NB4 (cell line): ENCODE data around the gene SOX13.

Experiments
- DNase-seq: peaks from one replicate; pipeline ENCODE4 v3.0.0; 2010; ENCODE audit warnings: low read depth
- H3K4me3 ChIP-seq: one replicate; pipeline ENCODE4 v1.5.1; 2011; ENCODE audit warnings: mild to moderate bottlenecking, low read depth, low read length, moderate library complexity
- MAX ChIP-seq: IDR thresholded peaks from 2 replicates; pipeline ENCODE4 v1.6.1; 2011; ENCODE audit warnings: low read depth, low read length
- MYC ChIP-seq: IDR thresholded peaks from 2 replicates; pipeline ENCODE4 v1.6.1; 2011; ENCODE audit warnings: low read depth, low read length
- POLR2A ChIP-seq: IDR thresholded peaks from 2 replicates; pipeline ENCODE4 v1.6.1; 2011; ENCODE audit warnings: mild to moderate bottlenecking; ENCODE audit not compliant: insufficient read length; ENCODE audit errors: extremely low read depth
- TF ChIP-seq, protein P1 (sequence below): IDR thresholded peaks from one replicate; pipeline ENCODE4 v1.5.1; 2012; ENCODE audit warnings: low read depth, low read length

SOX13 gene

GRCh38 chr1:204116539-204116938 lies 43.6 kb downstream of the SOX13 start:
- H3K4me3 ChIP-seq: no peak overlapping the region
- DNase-seq: no peak
- no peak for TF ChIP-seq MYC
- no peak for TF ChIP-seq POLR2A
- TF ChIP-seq, protein P1, sequence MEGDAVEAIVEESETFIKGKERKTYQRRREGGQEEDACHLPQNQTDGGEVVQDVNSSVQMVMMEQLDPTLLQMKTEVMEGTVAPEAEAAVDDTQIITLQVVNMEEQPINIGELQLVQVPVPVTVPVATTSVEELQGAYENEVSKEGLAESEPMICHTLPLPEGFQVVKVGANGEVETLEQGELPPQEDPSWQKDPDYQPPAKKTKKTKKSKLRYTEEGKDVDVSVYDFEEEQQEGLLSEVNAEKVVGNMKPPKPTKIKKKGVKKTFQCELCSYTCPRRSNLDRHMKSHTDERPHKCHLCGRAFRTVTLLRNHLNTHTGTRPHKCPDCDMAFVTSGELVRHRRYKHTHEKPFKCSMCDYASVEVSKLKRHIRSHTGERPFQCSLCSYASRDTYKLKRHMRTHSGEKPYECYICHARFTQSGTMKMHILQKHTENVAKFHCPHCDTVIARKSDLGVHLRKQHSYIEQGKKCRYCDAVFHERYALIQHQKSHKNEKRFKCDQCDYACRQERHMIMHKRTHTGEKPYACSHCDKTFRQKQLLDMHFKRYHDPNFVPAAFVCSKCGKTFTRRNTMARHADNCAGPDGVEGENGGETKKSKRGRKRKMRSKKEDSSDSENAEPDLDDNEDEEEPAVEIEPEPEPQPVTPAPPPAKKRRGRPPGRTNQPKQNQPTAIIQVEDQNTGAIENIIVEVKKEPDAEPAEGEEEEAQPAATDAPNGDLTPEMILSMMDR: no peak
- no peak for TF ChIP-seq MAX

DNA sequence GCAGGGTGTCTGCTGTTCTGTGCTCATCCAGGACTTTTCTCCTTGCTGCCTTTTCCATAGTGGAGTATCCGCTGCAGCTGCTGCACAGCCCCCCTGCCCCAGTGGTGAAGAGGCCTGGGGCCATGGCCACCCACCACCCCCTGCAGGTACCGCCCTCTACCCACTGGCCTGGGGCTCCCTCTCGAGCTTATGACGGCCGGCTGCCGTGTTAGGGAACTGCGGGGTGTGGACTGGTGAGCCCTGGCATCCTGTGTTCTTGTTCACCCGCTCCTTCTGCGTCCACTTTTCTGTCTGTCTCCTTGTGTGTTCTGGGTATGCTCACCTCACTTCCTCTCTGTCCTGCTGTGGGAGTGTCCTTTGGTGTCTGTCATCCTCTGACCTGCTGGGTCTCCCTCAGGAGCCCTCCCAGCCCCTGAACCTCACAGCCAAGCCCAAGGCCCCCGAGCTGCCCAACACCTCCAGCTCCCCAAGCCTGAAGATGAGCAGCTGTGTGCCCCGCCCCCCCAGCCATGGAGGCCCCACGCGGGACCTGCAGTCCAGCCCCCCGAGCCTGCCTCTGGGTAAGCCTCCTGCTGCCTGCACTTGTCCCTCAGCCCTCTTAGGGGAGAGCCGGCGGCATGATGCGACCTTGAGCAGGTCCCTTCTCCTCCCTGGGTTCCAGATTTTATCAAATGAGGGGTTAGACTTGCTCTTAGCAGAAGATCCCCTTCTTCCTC lies 49.1 kb downstream of the SOX13 start:
- no peak for DNase-seq
- TF ChIP-seq, protein P1: no peak
- no peak for TF ChIP-seq MAX
- TF ChIP-seq POLR2A: no peak
- TF ChIP-seq MYC: no peak
- H3K4me3 ChIP-seq: no peak overlapping the region

- TF ChIP-seq, protein P1: peak; percentile 35
- TF ChIP-seq POLR2A: no peak
- no peak overlapping the region for H3K4me3 ChIP-seq
- DNase-seq: peak; percentile 29
These were observed 50.5 kb downstream of the SOX13 start for GRCh38 chr1:204123376-204123775.

DNA sequence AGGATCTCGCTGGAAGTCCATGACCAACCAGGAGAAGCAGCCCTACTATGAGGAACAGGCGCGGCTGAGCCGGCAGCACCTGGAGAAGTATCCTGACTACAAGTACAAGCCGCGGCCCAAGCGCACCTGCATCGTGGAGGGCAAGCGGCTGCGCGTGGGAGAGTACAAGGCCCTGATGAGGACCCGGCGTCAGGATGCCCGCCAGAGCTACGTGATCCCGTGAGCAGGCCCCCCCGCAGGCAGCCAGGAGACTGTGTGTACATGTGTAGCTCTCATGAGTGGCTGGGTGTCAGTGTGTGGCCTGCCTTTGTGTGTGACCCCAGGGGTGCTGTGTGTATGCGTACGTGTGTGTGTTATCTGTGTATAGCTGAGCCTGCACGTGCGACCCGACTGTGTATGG lies 51.7 kb downstream of the SOX13 start:
- no peak overlapping the region for H3K4me3 ChIP-seq
- TF ChIP-seq, protein P1: no peak
- DNase-seq: no peak

- H3K4me3 ChIP-seq: no peak overlapping the region
- TF ChIP-seq, protein P1: no peak
- TF ChIP-seq MYC (no peak), MAX (no peak), POLR2A (no peak)
- DNase-seq: no peak
These were observed 52.9 kb downstream of the SOX13 start for GRCh38 chr1:204125759-204126351.

GRCh38 chr1:204126386-204126785 lies 53.5 kb downstream of the SOX13 start:
- H3K4me3 ChIP-seq: no peak overlapping the region
- DNase-seq: no peak

More at GRCh38 chr1:204126386-204126785, 53.5 kb downstream of the SOX13 start:
- TF ChIP-seq MYC (no peak), MAX (no peak)
